OCI-LY3 (cell line): ENCODE data around the gene ADAM11.

Source experiments
- H2AFZ ChIP-seq: fragments of 200-600, 300-600 bp; shearing (Covaris generic); 2 replicates; pipeline ENCODE4 v1.6.0; 2014; ENCODE audit warnings: antibody characterized with exemption, low read depth, low read length
- H3K27ac ChIP-seq: fragments of 200-600, 300-600 bp; sonication (generic); 2 replicates; pipeline ENCODE4 v1.5.1; 2014; ENCODE audit warnings: mild to moderate bottlenecking, low read length, moderate library complexity, mixed read lengths
- H3K27me3 ChIP-seq: fragments of 200-600, 300-600 bp; sonication (generic); 2 replicates; pipeline ENCODE4 v1.6.1; 2014; ENCODE audit warnings: low read depth, low read length, mixed read lengths
- H3K36me3 ChIP-seq: fragments of 200-600, 300-600 bp; sonication (generic); replicated peaks from 2 replicates; pipeline ENCODE3; 2014; ENCODE audit warnings: low read depth, low read length, mixed read lengths
- H3K4me1 ChIP-seq: fragments of 300-600, 200-600 bp; sonication (generic); 2 replicates; pipeline ENCODE4 v1.6.1; 2014; ENCODE audit warnings: low read length, mixed read lengths
- H3K4me2 ChIP-seq: fragments of 200-600, 300-600 bp; sonication (generic); 2 replicates; pipeline ENCODE4 v1.6.1; 2014; ENCODE audit warnings: low read length, mixed read lengths
- H3K4me3 ChIP-seq: fragments of 300-600, 200-600 bp; sonication (generic); 2 replicates; pipeline ENCODE4 v1.5.1; 2014; ENCODE audit warnings: antibody characterized with exemption, mild to moderate bottlenecking, low read length, moderate library complexity
- H3K79me2 ChIP-seq: fragments of 300-600, 200-600 bp; shearing (Covaris generic); 2 replicates; pipeline ENCODE4 v1.6.1; 2014; ENCODE audit warnings: mild to moderate bottlenecking, low read length, mixed read lengths
- H3K9ac ChIP-seq: fragments of 300-600, 200-600 bp; shearing (Covaris generic); 2 replicates; pipeline ENCODE4 v1.6.0; 2014; ENCODE audit warnings: mild to moderate bottlenecking, low read length, moderate library complexity
- H3K9me3 ChIP-seq: fragments of 200-600, 300-600 bp; shearing (Covaris generic); 2 replicates; pipeline ENCODE4 v1.6.1; 2014; ENCODE audit warnings: low read length, mixed read lengths; ENCODE audit not compliant: insufficient read depth
- H4K20me1 ChIP-seq: fragments of 200-600, 300-600 bp; sonication (generic); 2 replicates; pipeline ENCODE4 v1.6.1; 2016; ENCODE audit warnings: low read length, mixed read lengths; ENCODE audit not compliant: insufficient read depth
- EZH2phosphoT487 ChIP-seq: fragments of 200-600 bp; shearing (Covaris generic); IDR thresholded peaks from 2 replicates; pipeline ENCODE4 v1.6.1; 2018; ENCODE audit warnings: antibody characterized with exemption, mixed run types, low read depth
- TF ChIP-seq, protein P1 (sequence below): fragments of 200-600, 300-600 bp; sonication (generic); IDR thresholded peaks from 2 replicates; pipeline ENCODE4 v1.5.1; 2014; ENCODE audit warnings: antibody characterized with exemption, low read length, low read depth

The ADAM11 gene

DNA sequence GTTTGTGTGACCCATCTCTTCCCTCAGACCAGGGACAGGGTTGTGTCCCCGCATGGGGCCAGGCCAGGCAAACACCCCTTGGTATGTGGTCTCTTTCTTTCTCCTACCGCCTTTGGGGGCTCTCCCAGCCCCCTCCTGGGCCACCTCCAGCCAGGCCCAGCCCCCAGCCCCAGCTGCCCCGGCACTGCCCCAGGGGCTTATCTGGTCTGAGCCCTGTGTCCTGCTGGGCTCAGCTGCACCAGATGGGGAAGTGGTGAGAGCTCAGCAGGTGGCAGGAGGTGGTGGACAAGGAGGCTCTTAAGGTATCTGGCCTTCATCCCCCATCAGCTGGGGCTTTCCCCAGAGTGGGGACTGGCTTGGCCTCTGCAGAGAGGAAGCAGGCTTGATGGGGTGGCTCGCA is 8.7 kb downstream of the ADAM11 start:
- no peaks in the 10 kb centered on the region for H4K20me1 ChIP-seq
- H3K27ac ChIP-seq: peak overlapping the region; percentile 60
- H3K4me1 ChIP-seq: peaks cover 60% of the 10 kb centered on the region
- H3K4me3 ChIP-seq: peak overlapping the region; percentile 50
- H2AFZ ChIP-seq: 0 out of 2 replicates have a peak overlapping the region, but pooled peaks have one; percentile 38
- H3K27me3 ChIP-seq: no peaks in the 10 kb centered on the region
- peak overlapping the region; percentile 55; the same call in 1 of the 2 replicates for H3K9ac ChIP-seq
- peak overlapping the region; percentile 87 for H3K4me2 ChIP-seq
- no peaks in the 10 kb centered on the region for H3K9me3 ChIP-seq
- no peaks in the 10 kb centered on the region for H3K79me2 ChIP-seq
- TF ChIP-seq, protein P1, sequence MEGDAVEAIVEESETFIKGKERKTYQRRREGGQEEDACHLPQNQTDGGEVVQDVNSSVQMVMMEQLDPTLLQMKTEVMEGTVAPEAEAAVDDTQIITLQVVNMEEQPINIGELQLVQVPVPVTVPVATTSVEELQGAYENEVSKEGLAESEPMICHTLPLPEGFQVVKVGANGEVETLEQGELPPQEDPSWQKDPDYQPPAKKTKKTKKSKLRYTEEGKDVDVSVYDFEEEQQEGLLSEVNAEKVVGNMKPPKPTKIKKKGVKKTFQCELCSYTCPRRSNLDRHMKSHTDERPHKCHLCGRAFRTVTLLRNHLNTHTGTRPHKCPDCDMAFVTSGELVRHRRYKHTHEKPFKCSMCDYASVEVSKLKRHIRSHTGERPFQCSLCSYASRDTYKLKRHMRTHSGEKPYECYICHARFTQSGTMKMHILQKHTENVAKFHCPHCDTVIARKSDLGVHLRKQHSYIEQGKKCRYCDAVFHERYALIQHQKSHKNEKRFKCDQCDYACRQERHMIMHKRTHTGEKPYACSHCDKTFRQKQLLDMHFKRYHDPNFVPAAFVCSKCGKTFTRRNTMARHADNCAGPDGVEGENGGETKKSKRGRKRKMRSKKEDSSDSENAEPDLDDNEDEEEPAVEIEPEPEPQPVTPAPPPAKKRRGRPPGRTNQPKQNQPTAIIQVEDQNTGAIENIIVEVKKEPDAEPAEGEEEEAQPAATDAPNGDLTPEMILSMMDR: no peak
- no peak for TF ChIP-seq EZH2phosphoT487
- no peaks in the 10 kb centered on the region for H3K36me3 ChIP-seq

DNA sequence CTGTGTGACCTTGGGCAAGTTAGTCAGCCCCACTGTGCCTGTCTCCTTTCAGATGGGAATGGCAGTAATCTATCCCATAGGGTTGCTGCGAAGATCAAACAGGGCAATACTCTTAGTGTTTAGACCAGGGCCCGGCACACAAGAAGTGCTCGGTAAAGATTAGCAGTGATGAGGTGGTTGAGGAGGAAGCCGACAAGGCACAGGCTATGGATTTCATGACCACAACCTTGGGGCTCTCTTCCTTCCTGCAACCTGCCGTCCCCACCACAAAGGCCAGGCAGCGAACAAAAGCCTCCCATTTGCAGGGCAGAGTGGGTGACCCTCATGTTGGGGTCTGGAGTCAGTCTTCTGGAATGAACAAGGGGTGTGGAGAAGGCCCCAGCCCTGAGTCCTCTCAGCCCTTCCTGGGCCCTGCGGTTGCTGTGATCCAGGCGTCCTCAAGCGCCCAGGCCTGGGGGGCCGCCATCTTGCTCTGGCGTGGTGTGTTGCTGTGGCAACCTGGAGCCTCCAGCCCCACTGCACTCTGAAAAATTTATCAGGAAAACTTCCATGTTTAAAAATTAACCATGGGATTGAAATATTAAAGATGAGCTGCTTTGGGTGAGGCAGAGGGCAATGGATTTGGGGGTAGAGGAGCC is 9.8 kb downstream of the ADAM11 start:
- Histone ChIP-seq H3K9ac (peak overlapping the region; percentile 55; the same call in 1 of the 2 replicates), H3K4me1 (peaks cover 60% of the 10 kb centered on the region), H3K9me3 (no peaks in the 10 kb centered on the region), H3K79me2 (no peaks in the 10 kb centered on the region), H3K4me3 (no peak overlapping the region), H2AFZ (no peak overlapping the region), H3K27me3 (no peaks in the 10 kb centered on the region), H3K27ac (peak overlapping the region; percentile 60; the same call in 1 of the 2 replicates), H4K20me1 (no peaks in the 10 kb centered on the region), H3K4me2 (peak overlapping the region; percentile 87), H3K36me3 (no peaks in the 10 kb centered on the region)
- TF ChIP-seq EZH2phosphoT487: no peak
- TF ChIP-seq, protein P1: no peak

DNA sequence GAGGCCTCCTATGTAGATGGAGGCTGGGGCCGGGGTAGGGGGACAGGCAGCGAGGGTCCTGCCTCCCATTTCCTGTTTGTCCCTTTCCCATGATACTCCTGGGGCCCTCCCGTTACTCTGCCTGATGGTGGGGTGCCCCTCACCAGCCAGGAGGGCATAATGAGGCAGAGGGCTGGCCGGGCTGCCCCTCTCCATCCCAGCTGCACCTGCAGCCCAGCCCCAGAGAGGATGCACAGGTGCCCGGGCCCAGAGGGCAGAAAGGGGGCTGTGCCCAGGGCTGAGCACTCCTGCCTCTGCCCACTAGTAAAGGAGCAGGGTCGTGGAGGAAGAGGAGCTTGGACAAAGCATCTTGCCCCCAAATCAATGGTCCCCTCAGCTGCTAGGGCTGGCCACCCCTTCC is 10.4 kb downstream of the ADAM11 start:
- no peak overlapping the region for H3K27ac ChIP-seq
- H3K4me2 ChIP-seq: 0 out of 2 replicates have a peak overlapping the region, but pooled peaks have one; percentile 0
- H3K79me2 ChIP-seq: no peaks in the 10 kb centered on the region
- no peaks in the 10 kb centered on the region for H4K20me1 ChIP-seq
- TF ChIP-seq EZH2phosphoT487: no peak
- TF ChIP-seq, protein P1: no peak
- H3K9ac ChIP-seq: no peak overlapping the region
- peaks cover 62% of the 10 kb centered on the region for H3K4me1 ChIP-seq
- no peaks in the 10 kb centered on the region for H3K36me3 ChIP-seq
- no peaks in the 10 kb centered on the region for H3K27me3 ChIP-seq
- H3K4me3 ChIP-seq: no peak overlapping the region
- no peak overlapping the region for H2AFZ ChIP-seq
- no peaks in the 10 kb centered on the region for H3K9me3 ChIP-seq

DNA sequence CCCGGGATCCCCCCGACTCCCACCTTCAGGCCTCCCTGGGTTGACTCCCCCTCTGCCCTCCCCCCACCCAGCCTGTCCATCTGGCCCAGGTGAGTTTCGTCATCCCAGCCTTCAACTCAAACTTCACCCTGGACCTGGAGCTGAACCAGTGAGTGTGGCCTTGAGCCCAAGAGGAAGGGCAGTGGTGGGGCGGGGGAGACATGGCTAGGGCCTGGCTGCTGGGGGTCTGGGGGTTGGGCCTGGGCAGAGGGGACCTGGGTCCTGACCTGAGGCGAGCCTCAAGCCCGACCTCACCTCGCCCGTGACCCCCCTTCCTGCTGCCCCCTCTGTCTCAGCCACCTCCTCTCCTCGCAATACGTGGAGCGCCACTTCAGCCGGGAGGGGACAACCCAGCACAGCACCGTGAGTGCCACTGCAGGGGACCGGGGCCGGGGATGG is 10.9 kb downstream of the ADAM11 start:
- Histone ChIP-seq H2AFZ (no peak overlapping the region), H4K20me1 (no peaks in the 10 kb centered on the region), H3K4me1 (peaks cover 66% of the 10 kb centered on the region), H3K27ac (no peak overlapping the region), H3K9me3 (no peaks in the 10 kb centered on the region), H3K79me2 (no peaks in the 10 kb centered on the region), H3K4me2 (peak overlapping the region; percentile 0; the same call in 1 of the 2 replicates), H3K36me3 (no peaks in the 10 kb centered on the region), H3K9ac (no peak overlapping the region), H3K4me3 (no peak overlapping the region), H3K27me3 (no peaks in the 10 kb centered on the region)
- TF ChIP-seq, protein P1: no peak
- TF ChIP-seq EZH2phosphoT487: no peak
